Measurements from ENCODE around the gene INO80D. TPM values are rescaled to one million over a fixed set of nuclear protein-coding genes. Genes with fewer than 3 reads are reported as not detected.

The INO80D gene
- total and polyA plus RNA-seq, 2 of the 8 experiments (the other 6 are each of a cell fraction or from before 2014, with no cell fraction given), result 6.2 to 37.4 TPM

DNA sequence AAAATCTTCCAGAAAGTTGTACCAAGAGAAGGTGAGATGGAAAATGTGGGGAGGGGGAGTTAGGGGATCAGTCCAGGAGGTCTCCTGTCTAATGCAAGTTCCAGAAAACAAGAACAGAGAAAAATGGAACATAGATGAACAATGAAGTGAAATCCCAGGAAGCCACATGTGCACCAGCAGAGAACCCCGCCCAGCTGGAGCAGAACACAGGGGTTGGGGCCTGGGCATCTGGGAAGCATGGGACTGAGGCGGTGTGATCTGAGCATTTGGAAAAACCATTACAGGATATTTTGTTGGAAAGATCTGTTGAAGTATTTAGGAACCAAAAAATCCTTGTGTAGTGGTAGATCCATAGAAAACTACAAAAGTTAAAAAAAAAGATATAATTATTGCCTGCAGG is 133.7 kb downstream of the INO80D start:
- DNase-seq (ENCODE audit: low read depth in 1 of 2, low spot score in 2 of 2) (no peak), FAIRE-seq (no peak)
- Histone ChIP-seq H3K9me3 (ENCODE audit: insufficient read depth in 2 of 2, low read depth in 1 of 2, low read length in 1 of 2) (0 out of 4 replicates have a peak, but pooled peaks cover 0 to 2% of the 10 kb centered on the region in 2 experiments), H2BK20ac (ENCODE audit: low read length) (no peak overlapping the region), H3K56ac (replicated peaks; ENCODE audit: insufficient read length, low read depth, low read length) (no peak overlapping the region), H3K18ac (ENCODE audit: extremely low read depth, low read length) (no peak overlapping the region), H2AK5ac (ENCODE audit: low read depth, low read length) (no peak overlapping the region), H2BK12ac (ENCODE audit: low read depth, low read length) (no peak overlapping the region), H4K8ac (ENCODE audit: extremely low read depth, insufficient read depth, low read length) (no peak overlapping the region), H4K20me1 (replicated peaks in 1 of 2; ENCODE audit: control insufficient read depth in 1 of 2, insufficient read depth in 2 of 2, low read length in 2 of 2) (no peaks in the 10 kb centered on the region), H2BK120ac (replicated peaks; ENCODE audit: low read depth, low read length) (no peak overlapping the region), H3K79me1 (ENCODE audit: low read depth, low read length) (no peaks in the 10 kb centered on the region), H3K23ac (ENCODE audit: insufficient read length) (no peak overlapping the region), H3K27me3 (replicated peaks in 1 of 4; ENCODE audit: control insufficient read depth in 3 of 4, extremely low read depth in 1 of 4, insufficient read depth in 3 of 4, low read length in 3 of 4) (no peaks in the 10 kb centered on the region), H4K5ac (ENCODE audit: insufficient read length, low read depth, low read length) (no peak overlapping the region), H4K91ac (replicated peaks; ENCODE audit: insufficient read length, low read length) (no peak overlapping the region), H3K4ac (replicated peaks; ENCODE audit: insufficient read length, low read depth, low read length) (no peak overlapping the region), H3K4me1 (replicated peaks in 1 of 4; ENCODE audit: control insufficient read depth in 3 of 4, insufficient read depth in 4 of 4, low read length in 3 of 4) (peaks cover 0 to 2% (median under 1%) of the 10 kb centered on the region in 4 experiments; a peak in 2 of 7 replicates), H3K36me3 (ENCODE audit: control insufficient read depth in 2 of 4, insufficient read depth in 4 of 4, low read length in 3 of 4) (no peaks in the 10 kb centered on the region), H3K4me2 (ENCODE audit: insufficient read depth in 1 of 2, low read depth in 2 of 2, low read length in 2 of 2) (no peak overlapping the region), H2AFZ (ENCODE audit: low read length) (no peak overlapping the region), H2BK5ac (ENCODE audit: low read depth, low read length) (no peak overlapping the region), H3K27ac (ENCODE audit: low read depth, low read length) (no peak overlapping the region), H3K23me2 (ENCODE audit: low read depth, low read length) (no peaks in the 10 kb centered on the region), H3K14ac (ENCODE audit: insufficient read length) (no peak overlapping the region), H2BK15ac (ENCODE audit: low read length) (no peak overlapping the region), H3K4me3 (ENCODE audit: extremely low read depth in 1 of 4, insufficient read depth in 2 of 4, low read depth in 3 of 4, low read length in 4 of 4) (no peak overlapping the region), H3K79me2 (ENCODE audit: control insufficient read depth in 1 of 2, insufficient read depth in 2 of 2, low read length in 2 of 2) (no peaks in the 10 kb centered on the region), H3K9ac (replicated peaks in 1 of 4; ENCODE audit: extremely low read depth in 1 of 4, low read depth in 3 of 4, low read length in 3 of 4) (no peak overlapping the region)
- ChIA-PET CTCF (ENCODE audit: partially characterized antibody) (interaction anchor here (0.7 kb wide), 1 partner anchor 229 kb away, joined by 3 read pairs; no protein-coding TSS in a partner anchor), POLR2A (ENCODE audit: partially characterized antibody) (no interaction called here)
- WGBS, 2 experiments (ENCODE audit: extremely low coverage in 1 of 2, insufficient coverage in 1 of 2, insufficient read length in 1 of 2, insufficient replicate concordance in 2 of 2, low coverage in 1 of 2, low lambda C conversion rate in 2 of 2, missing lambda C conversion rate in 1 of 2), result 94% methylated on average over 2 of the region's 2 CpGs; no CpG with 5 or more reads in 1 of the 2 experiments
- TF ChIP-seq, protein P1, sequence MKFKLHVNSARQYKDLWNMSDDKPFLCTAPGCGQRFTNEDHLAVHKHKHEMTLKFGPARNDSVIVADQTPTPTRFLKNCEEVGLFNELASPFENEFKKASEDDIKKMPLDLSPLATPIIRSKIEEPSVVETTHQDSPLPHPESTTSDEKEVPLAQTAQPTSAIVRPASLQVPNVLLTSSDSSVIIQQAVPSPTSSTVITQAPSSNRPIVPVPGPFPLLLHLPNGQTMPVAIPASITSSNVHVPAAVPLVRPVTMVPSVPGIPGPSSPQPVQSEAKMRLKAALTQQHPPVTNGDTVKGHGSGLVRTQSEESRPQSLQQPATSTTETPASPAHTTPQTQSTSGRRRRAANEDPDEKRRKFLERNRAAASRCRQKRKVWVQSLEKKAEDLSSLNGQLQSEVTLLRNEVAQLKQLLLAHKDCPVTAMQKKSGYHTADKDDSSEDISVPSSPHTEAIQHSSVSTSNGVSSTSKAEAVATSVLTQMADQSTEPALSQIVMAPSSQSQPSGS (IDR thresholded peaks at IDR 0.05; ENCODE audit: low read length), result no peak
- TF ChIP-seq GTF2F1 (IDR thresholded peaks at IDR 0.05; ENCODE audit: borderline replicate concordance, low read depth, low read length) (no peak), HDAC6 (IDR thresholded peaks at IDR 0.05; ENCODE audit: low read depth, low read length) (no peak), NRF1 (IDR thresholded peaks at IDR 0.05; ENCODE audit: low read depth, low read length) (no peak), TBP (IDR thresholded peaks at IDR 0.05; ENCODE audit: low read depth, low read length) (no peak), SIN3A (conservative IDR thresholded peaks at IDR 0.05 in 1 of 2, IDR thresholded peaks at IDR 0.05 in 1 of 2; ENCODE audit: low read depth in 1 of 2, low read length in 2 of 2) (no peak), EZH2 (IDR thresholded peaks at IDR 0.05; ENCODE audit: low read depth, low read length, severe bottlenecking) (no peak)
- TF ChIP-seq, protein P2, sequence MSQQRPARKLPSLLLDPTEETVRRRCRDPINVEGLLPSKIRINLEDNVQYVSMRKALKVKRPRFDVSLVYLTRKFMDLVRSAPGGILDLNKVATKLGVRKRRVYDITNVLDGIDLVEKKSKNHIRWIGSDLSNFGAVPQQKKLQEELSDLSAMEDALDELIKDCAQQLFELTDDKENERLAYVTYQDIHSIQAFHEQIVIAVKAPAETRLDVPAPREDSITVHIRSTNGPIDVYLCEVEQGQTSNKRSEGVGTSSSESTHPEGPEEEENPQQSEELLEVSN (IDR thresholded peaks at IDR 0.05), result no peak

All from H1 (cell line).